Measurements from ENCODE around the gene NR6A1.

The NR6A1 gene

GRCh38 chr9:124500796-124501611, 270.1 kb downstream of the NR6A1 start:
- H3K4me3 ChIP-seq (ENCODE audit: low read length) = no peak overlapping the region
- no peaks in the 10 kb centered on the region for H4K20me1 ChIP-seq (ENCODE audit: control insufficient read depth, insufficient read depth, low read depth, low read length)
- H3K9me2 ChIP-seq (replicated peaks; ENCODE audit: control insufficient read depth, low read length) = no peaks in the 10 kb centered on the region
- no peaks in the 10 kb centered on the region for H3K9me3 ChIP-seq (ENCODE audit: control insufficient read depth, insufficient read depth, low read length)
- H3K4me1 ChIP-seq (ENCODE audit: control insufficient read depth, low read length) = no peaks in the 10 kb centered on the region
- TF ChIP-seq, protein P1, sequence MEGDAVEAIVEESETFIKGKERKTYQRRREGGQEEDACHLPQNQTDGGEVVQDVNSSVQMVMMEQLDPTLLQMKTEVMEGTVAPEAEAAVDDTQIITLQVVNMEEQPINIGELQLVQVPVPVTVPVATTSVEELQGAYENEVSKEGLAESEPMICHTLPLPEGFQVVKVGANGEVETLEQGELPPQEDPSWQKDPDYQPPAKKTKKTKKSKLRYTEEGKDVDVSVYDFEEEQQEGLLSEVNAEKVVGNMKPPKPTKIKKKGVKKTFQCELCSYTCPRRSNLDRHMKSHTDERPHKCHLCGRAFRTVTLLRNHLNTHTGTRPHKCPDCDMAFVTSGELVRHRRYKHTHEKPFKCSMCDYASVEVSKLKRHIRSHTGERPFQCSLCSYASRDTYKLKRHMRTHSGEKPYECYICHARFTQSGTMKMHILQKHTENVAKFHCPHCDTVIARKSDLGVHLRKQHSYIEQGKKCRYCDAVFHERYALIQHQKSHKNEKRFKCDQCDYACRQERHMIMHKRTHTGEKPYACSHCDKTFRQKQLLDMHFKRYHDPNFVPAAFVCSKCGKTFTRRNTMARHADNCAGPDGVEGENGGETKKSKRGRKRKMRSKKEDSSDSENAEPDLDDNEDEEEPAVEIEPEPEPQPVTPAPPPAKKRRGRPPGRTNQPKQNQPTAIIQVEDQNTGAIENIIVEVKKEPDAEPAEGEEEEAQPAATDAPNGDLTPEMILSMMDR (IDR thresholded peaks at IDR 0.05; ENCODE audit: low read depth, low read length, poor library complexity, severe bottlenecking) = no peak
- no peak for TF ChIP-seq EZH2phosphoT487 (IDR thresholded peaks at IDR 0.05; ENCODE audit: borderline replicate concordance, low read length)
- no peaks in the 10 kb centered on the region for H3F3A ChIP-seq (ENCODE audit: control insufficient read depth, insufficient read depth)
- H3K79me2 ChIP-seq (ENCODE audit: control insufficient read depth, low read length) = no peaks in the 10 kb centered on the region
- no peak overlapping the region for H3K4me2 ChIP-seq (ENCODE audit: low read length)
- H3K27ac ChIP-seq (ENCODE audit: low read depth, low read length) = no peak overlapping the region
- no peaks in the 10 kb centered on the region for H3K27me3 ChIP-seq (ENCODE audit: control insufficient read depth, low read length)
- no peaks in the 10 kb centered on the region for H3K36me3 ChIP-seq (ENCODE audit: control insufficient read depth, low read length)

DNA sequence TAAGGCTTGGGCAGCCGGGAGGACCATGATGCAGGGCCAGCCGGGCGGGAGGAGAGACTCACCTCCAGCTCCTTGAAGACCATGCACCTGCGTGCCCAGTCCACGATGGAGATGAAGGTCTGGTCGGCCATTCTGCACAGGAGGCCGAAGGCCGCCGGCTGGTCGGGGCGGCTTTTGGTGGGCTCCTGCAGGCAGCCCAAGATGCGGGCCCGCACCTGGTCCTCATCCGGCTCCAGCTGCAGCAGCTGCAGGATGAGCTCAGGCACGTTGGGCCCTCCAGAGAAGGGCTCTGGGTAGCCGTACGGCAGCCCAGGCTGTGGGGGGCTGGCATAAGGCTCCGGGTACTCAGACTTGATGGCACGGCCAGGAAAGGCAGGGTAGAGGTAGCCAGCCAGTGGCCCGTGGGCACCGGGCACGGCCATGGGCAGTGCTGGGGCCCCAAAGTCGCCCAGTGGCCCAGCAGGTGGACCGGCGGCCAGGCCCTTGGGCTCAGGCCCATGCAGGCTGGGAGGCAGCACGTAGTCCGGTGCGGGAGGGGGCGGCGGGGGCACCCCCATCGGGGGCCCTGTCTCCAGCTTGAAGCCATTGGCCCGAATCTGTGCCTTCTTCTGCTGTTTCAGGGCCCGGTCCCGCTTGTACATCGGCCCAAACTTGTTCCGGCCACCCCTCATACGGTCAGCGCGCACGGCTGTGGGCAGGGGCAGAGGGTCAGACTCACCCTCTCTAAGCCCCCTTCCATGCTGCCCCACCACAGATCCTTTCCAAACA, 270.9 kb downstream of the NR6A1 start:
- Histone ChIP-seq H3K27ac (ENCODE audit: low read depth, low read length) (no peak overlapping the region), H3K4me3 (ENCODE audit: low read length) (no peak overlapping the region), H3K27me3 (ENCODE audit: control insufficient read depth, low read length) (no peaks in the 10 kb centered on the region), H3F3A (ENCODE audit: control insufficient read depth, insufficient read depth) (no peaks in the 10 kb centered on the region), H3K36me3 (ENCODE audit: control insufficient read depth, low read length) (no peaks in the 10 kb centered on the region), H3K4me2 (ENCODE audit: low read length) (no peak overlapping the region), H3K4me1 (ENCODE audit: control insufficient read depth, low read length) (no peaks in the 10 kb centered on the region), H4K20me1 (ENCODE audit: control insufficient read depth, insufficient read depth, low read depth, low read length) (no peaks in the 10 kb centered on the region), H3K9me3 (ENCODE audit: control insufficient read depth, insufficient read depth, low read length) (no peaks in the 10 kb centered on the region), H3K79me2 (ENCODE audit: control insufficient read depth, low read length) (no peaks in the 10 kb centered on the region), H3K9me2 (replicated peaks; ENCODE audit: control insufficient read depth, low read length) (no peaks in the 10 kb centered on the region)
- TF ChIP-seq, protein P1 (IDR thresholded peaks at IDR 0.05; ENCODE audit: low read depth, low read length, poor library complexity, severe bottlenecking) = no peak
- TF ChIP-seq EZH2phosphoT487 (IDR thresholded peaks at IDR 0.05; ENCODE audit: borderline replicate concordance, low read length) = no peak

DNA sequence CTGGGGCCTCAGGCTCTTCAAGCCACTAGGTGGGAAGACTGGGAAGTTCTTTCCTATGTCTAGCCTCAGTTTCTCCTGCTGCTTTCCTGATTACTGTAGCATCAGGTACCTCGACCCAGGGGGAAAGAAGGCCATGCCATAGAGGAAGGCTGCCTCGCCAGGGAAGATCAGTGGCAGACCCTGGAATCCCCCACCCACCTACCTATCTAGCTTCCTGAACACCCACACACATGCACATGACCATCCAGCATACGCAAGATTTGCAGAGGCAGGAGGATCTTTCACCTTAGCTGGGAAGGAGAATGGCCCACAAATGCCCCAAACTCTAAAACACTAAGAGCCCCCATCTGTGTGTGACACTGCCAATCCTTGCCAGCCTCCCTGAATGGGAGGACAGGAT, 271.9 kb downstream of the NR6A1 start:
- Histone ChIP-seq H3K36me3 (ENCODE audit: control insufficient read depth, low read length) (no peaks in the 10 kb centered on the region), H4K20me1 (ENCODE audit: control insufficient read depth, insufficient read depth, low read depth, low read length) (no peaks in the 10 kb centered on the region), H3F3A (ENCODE audit: control insufficient read depth, insufficient read depth) (no peaks in the 10 kb centered on the region), H3K9me2 (replicated peaks; ENCODE audit: control insufficient read depth, low read length) (no peaks in the 10 kb centered on the region), H3K4me1 (ENCODE audit: control insufficient read depth, low read length) (no peaks in the 10 kb centered on the region), H3K4me2 (ENCODE audit: low read length) (no peak overlapping the region), H3K27me3 (ENCODE audit: control insufficient read depth, low read length) (no peaks in the 10 kb centered on the region), H3K9me3 (ENCODE audit: control insufficient read depth, insufficient read depth, low read length) (no peaks in the 10 kb centered on the region), H3K27ac (ENCODE audit: low read depth, low read length) (no peak overlapping the region), H3K79me2 (ENCODE audit: control insufficient read depth, low read length) (no peaks in the 10 kb centered on the region), H3K4me3 (ENCODE audit: low read length) (no peak overlapping the region)
- TF ChIP-seq, protein P1 (IDR thresholded peaks at IDR 0.05; ENCODE audit: low read depth, low read length, poor library complexity, severe bottlenecking) = no peak
- no peak for TF ChIP-seq EZH2phosphoT487 (IDR thresholded peaks at IDR 0.05; ENCODE audit: borderline replicate concordance, low read length)
